SHP77 treated with DMSO at 0.1 percent for 48 hours (cell line): Measurements from ENCODE around the gene OR4F16.
"Not testable (repeated sequence)": the region's sequence is repeated elsewhere in the genome, so short reads cannot be mapped to it uniquely, and the experiment has no call there.

Experiments
- DNase-seq: peaks from one replicate; lab custom pipeline; 2025; lab: John Stamatoyannopoulos, UW

The OR4F16 gene

GRCh38 chr1:686554-686953 is at the start of gene OR4F16:
Gene OR4F16, minus strand, starts transcription at chr1:686654. Its CDS starts 0 bp downstream, at chr1:686654.
- not testable (repeated sequence) for DNase-seq

- not testable (repeated sequence) for DNase-seq
Observed at GRCh38 chr1:733649-734048, 47.2 kb upstream of the OR4F16 start.

- DNase-seq = not testable (repeated sequence)
Observed at GRCh38 chr1:727040-727439, 40.6 kb upstream of the OR4F16 start.
